ENCODE results near the gene CDH4. TPM values are rescaled to one million over a fixed set of nuclear protein-coding genes. Genes with fewer than 3 reads are reported as not detected.

Gene CDH4
- total and polyA plus RNA-seq, 2 donors (not counting 1 experiment from before 2014, with no cell fraction given), result not detected

GRCh38 chr20:61935926-61936700 lies 684.1 kb downstream of the CDH4 start:
- no peak overlapping the region for H3K27ac Mint-ChIP-seq
- H3K27me3 Mint-ChIP-seq, result no peaks in the 10 kb centered on the region
- no peak overlapping the region for H3K4me2 ChIP-seq (replicated peaks; ENCODE audit: low read depth, low read length, poor library complexity, severe bottlenecking)
- H3K27me3 ChIP-seq (replicated peaks in 1 of 4; ENCODE audit: control extremely low read depth in 1 of 4, control insufficient read depth in 3 of 4, insufficient read depth in 4 of 4, low read length in 3 of 4), result no peaks in the 10 kb centered on the region
- H3K4me3 ChIP-seq (ENCODE audit: control extremely low read depth in 1 of 5, extremely low read depth in 1 of 5, insufficient read depth in 1 of 5, low read depth in 2 of 5, low read length in 4 of 5), result no peak overlapping the region
- no peaks in the 10 kb centered on the region for H3K4me1 Mint-ChIP-seq
- WGBS (ENCODE audit: insufficient coverage), result 91% methylated on average over 12 of the region's 14 CpGs
- POLR2A ChIA-PET, result no interaction called here
- H3K9me3 Mint-ChIP-seq (ENCODE audit: insufficient read depth), result no peaks in the 10 kb centered on the region
- TF ChIP-seq EZH2 (IDR thresholded peaks at IDR 0.05; ENCODE audit: borderline replicate concordance, insufficient read depth, low read depth, low read length, poor library complexity, severe bottlenecking), result no peak
- no peak for TF ChIP-seq CTCF (IDR thresholded peaks at IDR 0.05)
- H3K9me3 ChIP-seq (ENCODE audit: control extremely low read depth in 1 of 3, control insufficient read depth in 2 of 3, insufficient read depth in 1 of 3, low read length in 2 of 3), result peaks cover 0 to 2% (median 0%) of the 10 kb centered on the region in 3 donors
- H3K9ac ChIP-seq (ENCODE audit: low read length), result no peak overlapping the region
- no peaks in the 10 kb centered on the region for H3K79me2 ChIP-seq (ENCODE audit: control insufficient read depth, insufficient read depth, low read length)
- H3K27ac ChIP-seq (ENCODE audit: low read length in 2 of 2), result no peak overlapping the region
- no peak overlapping the region for H2AFZ ChIP-seq (ENCODE audit: insufficient read depth, low read depth, low read length, poor library complexity, severe bottlenecking)
- DNase-seq (no peak), ATAC-seq (ENCODE audit: low read depth) (no peak)
- no peak overlapping the region for H3K4me3 Mint-ChIP-seq
- no peaks in the 10 kb centered on the region for H3K4me1 ChIP-seq (ENCODE audit: control insufficient read depth in 2 of 2, insufficient read depth in 2 of 2, low read length in 2 of 2)
- CTCF ChIA-PET, result no interaction called here
- intact Hi-C loops (cut with micrococcal nuclease), result no loop called here
- no peaks in the 10 kb centered on the region for H4K20me1 ChIP-seq (ENCODE audit: control insufficient read depth, insufficient read depth, low read length, poor library complexity, severe bottlenecking)
- no peaks in the 10 kb centered on the region for H3K36me3 ChIP-seq (replicated peaks in 1 of 2; ENCODE audit: control extremely low read depth in 1 of 2, control insufficient read depth in 1 of 2, extremely low read depth in 1 of 2, insufficient read depth in 2 of 2, low read length in 1 of 2)

- WGBS (ENCODE audit: insufficient coverage), result 94% methylated on average over 18 of the region's 29 CpGs
- H3K4me2 ChIP-seq (replicated peaks; ENCODE audit: low read depth, low read length, poor library complexity, severe bottlenecking), result no peak overlapping the region
- TF ChIP-seq EZH2 (IDR thresholded peaks at IDR 0.05; ENCODE audit: borderline replicate concordance, insufficient read depth, low read depth, low read length, poor library complexity, severe bottlenecking), result no peak
- TF ChIP-seq CTCF (IDR thresholded peaks at IDR 0.05), result no peak
Observed at GRCh38 chr20:61936701-61937131, 684.7 kb downstream of the CDH4 start.

More at GRCh38 chr20:61936701-61937131, 684.7 kb downstream of the CDH4 start:
- Histone ChIP-seq H3K79me2 (ENCODE audit: control insufficient read depth, insufficient read depth, low read length) (no peaks in the 10 kb centered on the region), H3K36me3 (replicated peaks in 1 of 2; ENCODE audit: control extremely low read depth in 1 of 2, control insufficient read depth in 1 of 2, extremely low read depth in 1 of 2, insufficient read depth in 2 of 2, low read length in 1 of 2) (no peaks in the 10 kb centered on the region), H4K20me1 (ENCODE audit: control insufficient read depth, insufficient read depth, low read length, poor library complexity, severe bottlenecking) (no peaks in the 10 kb centered on the region), H3K27ac (ENCODE audit: low read length in 2 of 2) (no peak overlapping the region), H3K9me3 (ENCODE audit: control extremely low read depth in 1 of 3, control insufficient read depth in 2 of 3, insufficient read depth in 1 of 3, low read length in 2 of 3) (peaks cover 0 to 2% (median 0%) of the 10 kb centered on the region in 3 donors), H3K27me3 (replicated peaks in 1 of 4; ENCODE audit: control extremely low read depth in 1 of 4, control insufficient read depth in 3 of 4, insufficient read depth in 4 of 4, low read length in 3 of 4) (no peaks in the 10 kb centered on the region), H2AFZ (ENCODE audit: insufficient read depth, low read depth, low read length, poor library complexity, severe bottlenecking) (no peak overlapping the region), H3K4me1 (ENCODE audit: control insufficient read depth in 2 of 2, insufficient read depth in 2 of 2, low read length in 2 of 2) (no peaks in the 10 kb centered on the region), H3K4me3 (ENCODE audit: control extremely low read depth in 1 of 5, extremely low read depth in 1 of 5, insufficient read depth in 1 of 5, low read depth in 2 of 5, low read length in 4 of 5) (no peak overlapping the region), H3K9ac (ENCODE audit: low read length) (no peak overlapping the region)
- ChIA-PET POLR2A (no interaction called here), CTCF (no interaction called here)
- no peak overlapping the region for H3K27ac Mint-ChIP-seq
- no peak for DNase-seq
- no peaks in the 10 kb centered on the region for H3K9me3 Mint-ChIP-seq (ENCODE audit: insufficient read depth)
- no peak overlapping the region for H3K4me3 Mint-ChIP-seq
- intact Hi-C loops (cut with micrococcal nuclease), result no loop called here
- no peaks in the 10 kb centered on the region for H3K4me1 Mint-ChIP-seq
- no peaks in the 10 kb centered on the region for H3K27me3 Mint-ChIP-seq
- no peak for ATAC-seq (ENCODE audit: low read depth)

Measured in B cell (primary cell).